ENCODE data around the gene TDRD1.

The TDRD1 gene

DNA sequence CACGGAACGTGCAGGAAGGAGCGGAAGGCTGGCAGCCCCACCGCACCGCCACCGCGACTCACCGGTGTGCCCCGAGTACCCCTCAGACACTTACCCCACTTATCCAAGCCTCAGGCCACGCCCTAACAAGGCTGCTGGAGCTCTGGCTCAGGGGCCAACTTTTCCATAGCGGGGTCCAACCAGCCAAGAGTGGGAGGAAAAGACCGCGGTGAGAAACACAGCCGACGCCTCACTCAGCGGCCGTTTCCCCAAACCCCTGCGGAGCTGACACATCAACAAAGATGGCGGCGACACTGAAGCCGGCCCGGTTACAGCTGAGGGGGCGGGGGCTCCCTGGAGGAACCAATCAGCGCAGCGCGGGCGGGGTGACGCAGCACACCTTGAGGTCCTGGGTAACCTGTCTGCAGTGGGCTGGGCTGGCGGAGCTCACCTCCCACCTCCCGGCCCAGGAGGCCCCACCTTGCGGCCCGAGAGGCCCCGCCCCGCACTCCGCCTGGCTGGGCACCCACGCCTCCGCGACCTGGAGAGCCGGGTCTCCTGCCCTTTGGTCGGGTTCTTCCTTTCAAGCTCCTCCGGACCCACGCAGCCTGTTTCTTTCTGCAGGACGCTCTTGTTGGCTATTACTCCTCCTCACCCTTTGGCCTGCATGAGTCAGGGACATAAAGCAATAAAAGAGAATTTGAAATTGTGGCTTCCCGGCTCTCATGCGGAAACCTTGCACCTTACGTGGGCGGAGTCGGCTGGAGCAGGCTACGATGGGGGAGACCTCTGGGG is 5.0 kb upstream of the TDRD1 start, which contains the start of gene CCDC186:
Gene CCDC186, minus strand, starts transcription at position 283 of the 774 bp plus-strand sequence. CDS start 10,935 bp downstream, outside the sequence.
- TF ChIP-seq, protein P1, sequence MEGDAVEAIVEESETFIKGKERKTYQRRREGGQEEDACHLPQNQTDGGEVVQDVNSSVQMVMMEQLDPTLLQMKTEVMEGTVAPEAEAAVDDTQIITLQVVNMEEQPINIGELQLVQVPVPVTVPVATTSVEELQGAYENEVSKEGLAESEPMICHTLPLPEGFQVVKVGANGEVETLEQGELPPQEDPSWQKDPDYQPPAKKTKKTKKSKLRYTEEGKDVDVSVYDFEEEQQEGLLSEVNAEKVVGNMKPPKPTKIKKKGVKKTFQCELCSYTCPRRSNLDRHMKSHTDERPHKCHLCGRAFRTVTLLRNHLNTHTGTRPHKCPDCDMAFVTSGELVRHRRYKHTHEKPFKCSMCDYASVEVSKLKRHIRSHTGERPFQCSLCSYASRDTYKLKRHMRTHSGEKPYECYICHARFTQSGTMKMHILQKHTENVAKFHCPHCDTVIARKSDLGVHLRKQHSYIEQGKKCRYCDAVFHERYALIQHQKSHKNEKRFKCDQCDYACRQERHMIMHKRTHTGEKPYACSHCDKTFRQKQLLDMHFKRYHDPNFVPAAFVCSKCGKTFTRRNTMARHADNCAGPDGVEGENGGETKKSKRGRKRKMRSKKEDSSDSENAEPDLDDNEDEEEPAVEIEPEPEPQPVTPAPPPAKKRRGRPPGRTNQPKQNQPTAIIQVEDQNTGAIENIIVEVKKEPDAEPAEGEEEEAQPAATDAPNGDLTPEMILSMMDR (IDR thresholded peaks at IDR 0.05; ENCODE audit: insufficient read depth, low read depth, low read length, missing control alignments) = no peak
- peak within 1 kb of the TSS; percentile 81 for H3K4me3 ChIP-seq (ENCODE audit: low read depth, low read length)
- peak; percentile 97 for DNase-seq (ENCODE audit: low read depth)

DNA sequence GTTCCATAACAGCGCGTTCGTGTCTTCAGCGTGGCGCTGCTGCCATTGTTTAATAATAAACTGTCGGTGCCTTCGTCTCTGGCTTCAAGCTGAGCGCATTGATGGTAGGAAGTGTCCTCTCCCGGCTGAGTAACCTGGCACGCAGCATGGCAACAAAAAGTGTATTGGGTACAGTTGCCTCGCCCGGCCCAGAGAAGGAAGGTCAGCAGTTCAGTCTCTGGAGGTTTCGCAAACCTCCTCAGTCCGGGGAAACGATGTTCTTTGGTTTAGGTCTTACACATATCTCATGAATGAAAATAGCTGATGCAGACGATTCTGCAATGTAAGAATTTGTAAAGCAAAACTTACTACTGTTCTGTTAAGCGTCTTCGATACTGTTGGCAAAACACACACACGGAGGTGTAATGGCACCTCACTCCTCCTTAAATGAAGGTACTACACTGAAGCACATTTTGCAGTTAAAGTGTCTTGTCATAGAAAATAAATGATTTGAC is 4.4 kb upstream of the TDRD1 start:
- peak overlapping the region; percentile 81 for H3K4me3 ChIP-seq (ENCODE audit: low read depth, low read length)
- DNase-seq (ENCODE audit: low read depth) = peak; percentile 34
- TF ChIP-seq, protein P1 (IDR thresholded peaks at IDR 0.05; ENCODE audit: insufficient read depth, low read depth, low read length, missing control alignments) = no peak

DNA sequence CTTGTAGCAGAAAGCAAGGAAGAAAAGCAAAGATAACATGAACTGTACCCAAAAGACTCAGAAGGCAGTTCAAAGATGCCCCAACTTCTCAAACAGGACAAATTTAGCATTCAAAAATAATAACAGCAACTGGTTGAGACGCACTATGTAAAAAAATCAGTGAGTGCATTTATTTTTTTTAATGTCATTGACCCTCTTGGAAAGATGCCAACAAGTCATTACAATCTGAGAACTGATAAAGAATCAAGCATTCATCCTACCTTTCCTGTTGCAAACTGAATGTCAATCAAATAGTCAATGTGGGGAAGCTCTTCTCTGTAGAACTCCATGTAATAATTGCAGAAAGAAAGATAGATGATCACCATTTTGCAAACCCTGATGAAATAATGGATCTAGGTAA is 3.5 kb upstream of the TDRD1 start:
- TF ChIP-seq, protein P1 (IDR thresholded peaks at IDR 0.05; ENCODE audit: insufficient read depth, low read depth, low read length, missing control alignments) = no peak
- no peak for DNase-seq (ENCODE audit: low read depth)
- H3K4me3 ChIP-seq (ENCODE audit: low read depth, low read length) = no peak overlapping the region

DNA sequence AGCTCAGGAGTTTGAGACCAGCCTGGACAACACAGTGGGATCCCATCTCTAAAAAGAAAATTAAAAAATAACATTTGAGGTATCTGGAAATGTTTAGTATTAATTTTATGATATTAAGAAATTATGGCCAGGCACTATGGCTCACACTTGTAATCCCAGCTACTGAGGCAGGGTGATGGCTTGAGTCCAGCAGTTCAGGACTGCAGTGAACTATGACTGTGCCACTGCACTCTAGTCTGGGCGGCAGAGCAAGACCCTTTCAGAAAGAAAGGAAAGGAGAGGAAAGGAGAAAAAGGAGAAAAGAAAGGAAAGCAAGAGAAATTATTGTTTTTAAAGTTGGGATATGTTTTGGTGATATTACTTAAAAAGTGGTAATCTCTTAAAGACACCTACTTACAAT is 2.6 kb upstream of the TDRD1 start:
- no peak for DNase-seq (ENCODE audit: low read depth)
- H3K4me3 ChIP-seq (ENCODE audit: low read depth, low read length) = no peak overlapping the region
- TF ChIP-seq, protein P1 (IDR thresholded peaks at IDR 0.05; ENCODE audit: insufficient read depth, low read depth, low read length, missing control alignments) = no peak

DNA sequence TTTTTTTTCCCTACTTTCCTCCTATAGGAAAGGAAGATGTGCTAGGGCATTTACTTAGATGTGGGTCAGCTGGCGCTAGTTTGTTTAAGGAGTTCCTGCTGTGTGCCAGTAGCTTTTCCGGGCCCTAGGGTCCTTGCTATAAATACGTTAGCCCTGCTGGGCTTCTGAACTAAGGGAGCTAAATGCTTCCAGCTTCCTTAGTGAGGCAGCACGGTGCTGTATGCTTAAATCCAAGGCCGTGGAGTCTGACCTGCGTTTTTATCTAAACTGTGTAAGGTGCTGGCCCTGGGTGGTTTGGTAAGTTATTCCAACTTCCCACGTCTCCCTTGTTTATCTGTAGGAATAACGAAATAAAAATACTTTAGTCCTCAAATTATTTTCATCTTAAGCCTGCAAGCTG is 594 bp downstream of the TDRD1 start:
- TF ChIP-seq, protein P1 (IDR thresholded peaks at IDR 0.05; ENCODE audit: insufficient read depth, low read depth, low read length, missing control alignments) = no peak

DNA sequence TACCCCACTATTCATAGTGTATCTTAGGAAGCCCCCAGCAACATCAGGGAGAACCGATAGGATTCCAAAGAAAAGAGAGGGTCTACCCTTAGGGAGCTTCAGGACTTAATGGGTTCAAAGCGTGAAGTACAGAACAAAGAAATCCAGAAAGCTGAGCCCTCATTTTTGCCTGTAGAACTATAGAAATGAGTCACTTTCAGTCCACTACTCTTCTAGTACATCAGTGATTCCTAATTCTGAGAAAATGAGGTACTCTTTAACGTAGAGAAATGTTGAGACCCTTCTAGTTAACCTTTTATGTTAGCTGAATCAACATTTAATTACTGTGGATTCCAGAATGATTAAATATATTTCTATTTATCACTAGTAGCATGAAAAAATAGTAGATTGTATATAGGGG is 1.8 kb downstream of the TDRD1 start:
- DNase-seq (ENCODE audit: low read depth) = no peak
- TF ChIP-seq, protein P1 (IDR thresholded peaks at IDR 0.05; ENCODE audit: insufficient read depth, low read depth, low read length, missing control alignments) = no peak
- no peak overlapping the region for H3K4me3 ChIP-seq (ENCODE audit: low read depth, low read length)

More for the DNA sequence above, 594 bp downstream of the TDRD1 start:
- DNase-seq (ENCODE audit: low read depth) = no peak
- H3K4me3 ChIP-seq (ENCODE audit: low read depth, low read length) = no peak overlapping the region
